Superior temporal gyrus (tissue), 1 donor: ENCODE results near the gene SP5.
"Not testable (repeated sequence)": the region's sequence is repeated elsewhere in the genome, so short reads cannot be mapped to it uniquely, and the experiment has no call there.

Experiments used
- DNase-seq: peaks from one replicate; pipeline ENCODE4 v3.0.0-alpha.2; 2016; ENCODE audit errors: extremely low spot score

The SP5 gene

GRCh38 chr2:170711196-170711773 is 3.9 kb upstream of the SP5 start:
- no peak for DNase-seq

- no peak for DNase-seq
Measured at GRCh38 chr2:170711774-170712652, 3.1 kb upstream of the SP5 start.

GRCh38 chr2:170712653-170713542 is 2.2 kb upstream of the SP5 start:
- no peak for DNase-seq

- DNase-seq: no peak
Measured at GRCh38 chr2:170713543-170714380, 1.4 kb upstream of the SP5 start.

- DNase-seq: no peak
Measured at GRCh38 chr2:170714381-170715061, 616 bp upstream of the SP5 start.

- DNase-seq: no peak
Measured at GRCh38 chr2:170715932-170716777, 1.0 kb downstream of the SP5 start.

- no peak for DNase-seq
Measured at GRCh38 chr2:170716851-170717598, 1.9 kb downstream of the SP5 start.

GRCh38 chr2:170717599-170717963 is 2.4 kb downstream of the SP5 start:
- no peak for DNase-seq

GRCh38 chr2:170717991-170718589 is 3.0 kb downstream of the SP5 start:
- DNase-seq: no peak

- DNase-seq: no peak
Measured at GRCh38 chr2:170719810-170720209, 4.7 kb downstream of the SP5 start.

- DNase-seq: no peak
Measured at GRCh38 chr2:170721678-170722077, 6.5 kb downstream of the SP5 start.

- DNase-seq: no peak
Measured at GRCh38 chr2:170722301-170722700, 7.2 kb downstream of the SP5 start.

GRCh38 chr2:170723446-170723958 is 8.4 kb downstream of the SP5 start:
- DNase-seq: no peak

- no peak for DNase-seq
Measured at GRCh38 chr2:170733798-170734600, 18.9 kb downstream of the SP5 start.

GRCh38 chr2:170734601-170735000 is 19.5 kb downstream of the SP5 start:
- DNase-seq: not testable (repeated sequence)

GRCh38 chr2:170736628-170737027 is 21.5 kb downstream of the SP5 start:
- DNase-seq: no peak

- DNase-seq: no peak
Measured at GRCh38 chr2:170737406-170737805, 22.3 kb downstream of the SP5 start.

GRCh38 chr2:170737821-170738220 is 22.7 kb downstream of the SP5 start:
- DNase-seq: no peak
